ENCODE measurements around the gene TMEM248. TPM values are rescaled to one million over a fixed set of nuclear protein-coding genes. Genes with fewer than 3 reads are reported as not detected.
"Not testable (repeated sequence)": the region's sequence is repeated elsewhere in the genome, so short reads cannot be mapped to it uniquely, and the experiment has no call there.

TMEM248 gene
- total RNA-seq, 2 experiments from 2014 or later, result 86.9 to 88.1 TPM

GRCh38 chr7:66901941-66902843, 18.8 kb upstream of the TMEM248 start:
- no peak for DNase-seq
- Mint-ChIP-seq H3K27ac (no peak overlapping the region), H3K4me3 (no peak overlapping the region), H3K9me3 (no peaks in the 10 kb centered on the region), H3K36me3 (no peaks in the 10 kb centered on the region), H3K4me1 (no peaks in the 10 kb centered on the region), H3K27me3 (no peaks in the 10 kb centered on the region)
- ATAC-seq (ENCODE audit: low read depth), result no peak
- POLR2A ChIA-PET, result interaction anchor here (0.6 to 2.1 kb wide), 2 partner anchors 19 to 271 kb away, joined by 5 to 7 read pairs; partner anchors contain the start of gene TMEM248

- no peak overlapping the region for H3K27ac Mint-ChIP-seq
- no peaks in the 10 kb centered on the region for H3K9me3 Mint-ChIP-seq
- POLR2A ChIA-PET, result interaction anchor here (0.6 to 2.1 kb wide), 2 partner anchors 18 to 271 kb away, joined by 5 to 7 read pairs; partner anchors contain the start of gene TMEM248
- no peaks in the 10 kb centered on the region for H3K36me3 Mint-ChIP-seq
- H3K4me1 Mint-ChIP-seq, result no peaks in the 10 kb centered on the region
- H3K27me3 Mint-ChIP-seq, result no peaks in the 10 kb centered on the region
- no peak for ATAC-seq (ENCODE audit: low read depth)
- no peak for DNase-seq
- no peak overlapping the region for H3K4me3 Mint-ChIP-seq
Observed at GRCh38 chr7:66902844-66903180, 18.2 kb upstream of the TMEM248 start.

DNA sequence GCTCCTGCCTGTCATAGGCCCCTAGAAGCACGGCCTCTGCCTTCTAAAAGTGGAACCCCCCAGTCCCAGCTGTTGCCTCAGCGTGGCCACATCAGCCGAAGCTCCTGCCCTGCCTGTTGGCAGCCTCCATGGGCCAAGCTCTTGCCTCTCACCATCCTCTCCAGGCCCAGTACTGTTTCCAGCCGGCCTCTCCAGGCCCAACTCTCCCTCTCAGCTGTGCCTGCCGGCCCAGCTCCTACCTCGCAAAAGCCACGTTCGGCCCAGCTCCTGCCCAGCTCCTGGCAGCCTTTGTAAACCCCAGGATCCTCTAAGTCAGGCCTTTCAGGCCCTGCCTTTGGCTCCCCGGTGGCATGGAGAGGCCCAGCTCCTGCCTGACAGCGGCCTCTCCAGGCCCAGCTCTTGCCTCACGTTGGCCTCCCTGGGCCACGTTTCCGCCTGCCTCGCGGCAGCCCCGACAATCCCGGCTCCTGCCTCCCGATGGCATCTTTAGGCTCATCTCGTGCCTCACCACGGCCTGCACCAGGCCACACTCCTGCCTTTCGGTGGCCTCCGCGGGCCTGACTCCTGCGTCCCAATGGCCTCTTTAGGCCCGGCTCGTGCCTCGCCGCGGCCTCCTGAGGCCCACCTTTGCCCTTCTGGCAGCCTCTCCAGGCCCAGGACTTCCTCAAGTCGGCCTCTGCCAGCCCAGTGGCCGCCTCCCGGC, 17.5 kb upstream of the TMEM248 start:
- Mint-ChIP-seq H3K9me3 (no peaks in the 10 kb centered on the region), H3K4me1 (peaks cover 2% of the 10 kb centered on the region), H3K36me3 (no peaks in the 10 kb centered on the region), H3K27me3 (no peaks in the 10 kb centered on the region), H3K4me3 (no peak overlapping the region), H3K27ac (no peak overlapping the region)
- POLR2A ChIA-PET, result no interaction called here
- DNase-seq (no peak), ATAC-seq (ENCODE audit: low read depth) (no peak)

GRCh38 chr7:66904063-66904593, 16.9 kb upstream of the TMEM248 start:
- Mint-ChIP-seq H3K36me3 (no peaks in the 10 kb centered on the region), H3K9me3 (no peaks in the 10 kb centered on the region), H3K4me3 (no peak overlapping the region), H3K27me3 (no peaks in the 10 kb centered on the region), H3K27ac (no peak overlapping the region), H3K4me1 (peaks cover 4% of the 10 kb centered on the region)
- DNase-seq (no peak), ATAC-seq (ENCODE audit: low read depth) (no peak)
- POLR2A ChIA-PET, result no interaction called here

GRCh38 chr7:66905278-66905677, 15.7 kb upstream of the TMEM248 start:
- Mint-ChIP-seq H3K4me3 (no peak overlapping the region), H3K4me1 (peaks cover 4% of the 10 kb centered on the region), H3K27me3 (no peaks in the 10 kb centered on the region), H3K9me3 (no peaks in the 10 kb centered on the region), H3K27ac (peak overlapping the region; percentile 20), H3K36me3 (no peaks in the 10 kb centered on the region)
- DNase-seq, result no peak
- ATAC-seq (ENCODE audit: low read depth), result no peak
- POLR2A ChIA-PET, result no interaction called here

- no peaks in the 10 kb centered on the region for H3K27me3 Mint-ChIP-seq
- H3K36me3 Mint-ChIP-seq, result no peaks in the 10 kb centered on the region
- peaks cover 4% of the 10 kb centered on the region for H3K4me1 Mint-ChIP-seq
- ATAC-seq (ENCODE audit: low read depth) (no peak), DNase-seq (no peak)
- H3K4me3 Mint-ChIP-seq, result no peak overlapping the region
- no peaks in the 10 kb centered on the region for H3K9me3 Mint-ChIP-seq
- POLR2A ChIA-PET, result interaction anchor here (0.7 kb wide), 1 partner anchor 140 kb away, joined by 3 read pairs; no protein-coding TSS in a partner anchor
- peak overlapping the region; percentile 20 for H3K27ac Mint-ChIP-seq
Observed at GRCh38 chr7:66905689-66906088, 15.3 kb upstream of the TMEM248 start.

GRCh38 chr7:66907731-66908130, 13.3 kb upstream of the TMEM248 start:
- peaks cover 4% of the 10 kb centered on the region for H3K4me1 Mint-ChIP-seq
- POLR2A ChIA-PET, result no interaction called here
- H3K36me3 Mint-ChIP-seq, result no peaks in the 10 kb centered on the region

GRCh38 chr7:66908598-66908997, 12.4 kb upstream of the TMEM248 start:
- DNase-seq; H3K9me3 Mint-ChIP-seq; H3K4me3 Mint-ChIP-seq; H3K27me3 Mint-ChIP-seq; H3K27ac Mint-ChIP-seq; H3K4me1 Mint-ChIP-seq; ATAC-seq (ENCODE audit: low read depth); H3K36me3 Mint-ChIP-seq; POLR2A ChIA-PET: not testable (repeated sequence)

More at GRCh38 chr7:66907731-66908130, 13.3 kb upstream of the TMEM248 start:
- H3K27ac Mint-ChIP-seq, result no peak overlapping the region
- no peaks in the 10 kb centered on the region for H3K9me3 Mint-ChIP-seq
- H3K27me3 Mint-ChIP-seq, result no peaks in the 10 kb centered on the region
- no peak for DNase-seq
- H3K4me3 Mint-ChIP-seq, result no peak overlapping the region
- no peak for ATAC-seq (ENCODE audit: low read depth)

GRCh38 chr7:66910789-66911188, 10.2 kb upstream of the TMEM248 start:
- Mint-ChIP-seq H3K27me3 (no peaks in the 10 kb centered on the region), H3K4me3 (no peak overlapping the region), H3K36me3 (no peaks in the 10 kb centered on the region), H3K4me1 (peaks cover 4% of the 10 kb centered on the region), H3K9me3 (no peaks in the 10 kb centered on the region), H3K27ac (no peak overlapping the region)
- POLR2A ChIA-PET, result no interaction called here
- no peak for ATAC-seq (ENCODE audit: low read depth)
- DNase-seq, result no peak

- H3K4me1 Mint-ChIP-seq; H3K9me3 Mint-ChIP-seq; H3K27me3 Mint-ChIP-seq; ATAC-seq (ENCODE audit: low read depth); H3K36me3 Mint-ChIP-seq; H3K27ac Mint-ChIP-seq; POLR2A ChIA-PET; H3K4me3 Mint-ChIP-seq; DNase-seq: not testable (repeated sequence)
Observed at GRCh38 chr7:66911191-66911590, 9.8 kb upstream of the TMEM248 start.

DNA sequence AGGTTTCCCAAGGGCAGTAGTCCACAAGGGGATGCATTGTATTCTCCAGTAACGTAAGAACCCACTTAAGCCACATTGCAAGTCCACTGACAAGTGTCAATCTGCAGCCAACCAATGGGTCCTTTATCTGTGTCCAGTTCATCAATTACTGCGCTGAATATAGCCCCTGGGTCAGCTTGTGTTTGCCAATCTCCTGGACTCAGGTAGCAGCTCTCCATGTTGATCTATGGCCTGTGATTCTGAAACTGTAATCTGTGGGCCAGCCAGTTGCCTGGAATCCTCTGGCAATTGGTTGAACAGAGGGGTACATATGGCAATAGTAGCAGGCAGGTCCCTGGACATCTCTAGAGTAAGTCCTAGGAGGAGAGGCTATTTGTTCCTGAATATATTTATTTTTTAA, 8.8 kb upstream of the TMEM248 start:
- Mint-ChIP-seq H3K36me3 (no peaks in the 10 kb centered on the region), H3K27ac (no peak overlapping the region), H3K9me3 (no peaks in the 10 kb centered on the region), H3K4me1 (peaks cover 4% of the 10 kb centered on the region), H3K27me3 (no peaks in the 10 kb centered on the region), H3K4me3 (no peak overlapping the region)
- DNase-seq (no peak), ATAC-seq (ENCODE audit: low read depth) (no peak)
- POLR2A ChIA-PET, result no interaction called here

DNA sequence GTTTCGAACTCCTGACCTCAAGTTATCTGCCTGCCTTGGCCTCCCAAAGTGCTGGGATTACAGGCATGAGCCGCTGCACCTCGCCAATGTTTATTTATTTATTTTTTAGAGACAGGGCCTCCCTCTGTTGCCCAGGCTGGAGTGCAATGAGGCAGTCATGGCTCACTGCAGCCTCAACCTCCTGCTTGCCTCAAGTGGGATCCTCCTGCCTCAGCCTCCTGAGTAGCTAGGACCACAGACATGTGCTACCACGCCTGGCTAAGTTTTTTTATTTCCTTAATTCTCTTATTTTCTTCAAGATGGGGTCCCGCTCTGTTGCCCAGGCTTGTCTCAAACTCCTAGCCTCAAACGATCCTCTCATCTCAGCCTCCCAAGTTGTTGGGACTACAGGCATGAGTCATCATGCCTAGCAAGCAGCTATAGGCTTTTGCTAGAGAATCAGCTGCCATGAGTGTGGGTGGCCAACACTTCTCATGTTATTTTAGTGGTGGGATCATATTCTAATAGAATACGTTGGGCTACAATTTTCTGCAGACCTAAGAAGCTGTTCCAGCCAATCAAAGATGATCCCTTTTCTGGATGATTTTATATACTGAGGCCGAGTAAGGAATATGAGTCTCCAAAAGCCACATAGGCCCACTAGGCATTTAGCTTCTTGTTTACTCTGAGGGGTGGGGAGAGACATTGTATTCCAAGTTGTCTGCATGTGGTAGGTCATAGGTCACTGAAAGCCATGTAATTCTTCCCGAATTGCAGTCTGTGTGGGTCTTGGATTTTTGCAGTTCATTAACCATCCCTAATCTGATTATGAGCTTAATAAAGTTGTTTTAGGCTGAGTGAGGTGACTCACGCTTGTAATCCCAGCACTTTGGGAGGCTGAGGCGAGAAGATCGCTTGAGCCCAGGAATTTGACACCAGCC, 7.6 kb upstream of the TMEM248 start:
- ATAC-seq (ENCODE audit: low read depth) (no peak), DNase-seq (no peak)
- POLR2A ChIA-PET, result no interaction called here
- Mint-ChIP-seq H3K4me1 (peaks cover 3% of the 10 kb centered on the region), H3K36me3 (no peaks in the 10 kb centered on the region), H3K27me3 (no peaks in the 10 kb centered on the region), H3K9me3 (no peaks in the 10 kb centered on the region), H3K4me3 (no peak overlapping the region), H3K27ac (no peak overlapping the region)

- H3K27ac Mint-ChIP-seq; DNase-seq; ATAC-seq (ENCODE audit: low read depth): not testable (repeated sequence)
Observed at GRCh38 chr7:66917904-66918303, 3.1 kb upstream of the TMEM248 start.

More at GRCh38 chr7:66917904-66918303, 3.1 kb upstream of the TMEM248 start:
- H3K4me1 Mint-ChIP-seq, result peaks cover 16% of the 10 kb centered on the region
- H3K27me3 Mint-ChIP-seq, H3K4me3 Mint-ChIP-seq, POLR2A ChIA-PET, H3K9me3 Mint-ChIP-seq, H3K36me3 Mint-ChIP-seq: not testable (repeated sequence)

Measured in activated naive CD8-positive, alpha-beta T cell treated with anti-CD3 and anti-CD28 coated beads, Interleukin-2, amount 10 ng/mL, durations not matched to agents 7 days and 5 days (primary cell).